Measurements from ENCODE around the gene ATF5. TPM values are rescaled to one million over a fixed set of nuclear protein-coding genes. Genes with fewer than 3 reads are reported as not detected.

Gene ATF5
- total and polyA plus RNA-seq, 2 of the 13 experiments (the other 11 are each of a cell fraction or from before 2014, with no cell fraction given), result 5.2 to 10.3 TPM

- TF ChIP-seq ZNF407 (CRISPR knock-in tag; IDR thresholded peaks at IDR 0.05; ENCODE audit: not compliant biosample characterization) (peak; percentile 20), SKI (IDR thresholded peaks at IDR 0.05; ENCODE audit: partially characterized antibody) (no peak), ZNF430 (CRISPR knock-in tag; IDR thresholded peaks at IDR 0.05) (peak; percentile 33; the same call in 1 of the 2 replicates), ZNF484 (CRISPR knock-in tag; IDR thresholded peaks at IDR 0.05; ENCODE audit: borderline replicate concordance, low read depth) (peak; percentile 0; the same call in 1 of the 2 replicates), ZNF557 (CRISPR knock-in tag; IDR thresholded peaks at IDR 0.05) (peak; percentile 77; the same call in 1 of the 2 replicates), GRHL1 (CRISPR knock-in tag; conservative IDR thresholded peaks at IDR 0.05) (no peak), TEAD2 (CRISPR knock-in tag; IDR thresholded peaks at IDR 0.05) (0 out of 2 replicates have a peak, but pooled peaks have one; percentile 35), ZNF3 (CRISPR knock-in tag; IDR thresholded peaks at IDR 0.05) (no peak), ZEB1 (IDR thresholded peaks at IDR 0.05; ENCODE audit: insufficient replicate concordance, low read depth) (no peak), CSRNP2 (CRISPR knock-in tag; conservative IDR thresholded peaks at IDR 0.05; ENCODE audit: low read depth) (no peak), ARNT2 (CRISPR knock-in tag; IDR thresholded peaks at IDR 0.05; ENCODE audit: low read depth) (peak; percentile 79), ARHGAP35 (CRISPR knock-in tag; IDR thresholded peaks at IDR 0.05; ENCODE audit: borderline replicate concordance) (no peak; the same call in 1 of the 2 replicates), ZNF678 (CRISPR knock-in tag; IDR thresholded peaks at IDR 0.05) (no peak), SCMH1 (CRISPR knock-in tag; IDR thresholded peaks at IDR 0.05; ENCODE audit: borderline replicate concordance) (no peak), ARID2 (CRISPR knock-in tag; IDR thresholded peaks at IDR 0.05; ENCODE audit: borderline replicate concordance) (no peak)
- TF ChIP-seq, protein P1, sequence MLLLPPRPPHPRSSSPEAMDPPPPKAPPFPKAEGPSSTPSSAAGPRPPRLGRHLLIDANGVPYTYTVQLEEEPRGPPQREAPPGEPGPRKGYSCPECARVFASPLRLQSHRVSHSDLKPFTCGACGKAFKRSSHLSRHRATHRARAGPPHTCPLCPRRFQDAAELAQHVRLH (CRISPR knock-in tag; IDR thresholded peaks at IDR 0.05; ENCODE audit: borderline replicate concordance, low read depth), result peak; percentile 71; the same call in 1 of the 2 replicates
Observed at GRCh38 chr19:49929611-49930482, 842 bp downstream of the ATF5 start (continued).
